SU-DHL-6 (cell line): ENCODE data around the gene ARAP1.

Experiments
- H2AFZ ChIP-seq: fragments of 200-600 bp; sonication (generic); 2 replicates; pipeline ENCODE4 v1.6.1; 2014; ENCODE audit warnings: low read depth, mild to moderate bottlenecking, moderate library complexity, mixed read lengths, antibody characterized with exemption, low read length; ENCODE audit not compliant: severe bottlenecking
- H3F3A ChIP-seq: fragments of 200-600 bp; shearing (Covaris generic); 2 replicates; pipeline ENCODE4 v1.6.0; 2016; ENCODE audit warnings: antibody characterized with exemption, mild to moderate bottlenecking; ENCODE audit not compliant: insufficient read depth
- H3K27ac ChIP-seq: fragments of 200-600 bp; sonication (generic); 2 replicates; pipeline ENCODE4 v1.5.1; 2016; ENCODE audit warnings: low read depth, mild to moderate bottlenecking, low read length, moderate library complexity, mixed read lengths
- H3K27me3 ChIP-seq: fragments of 200-600 bp; sonication (generic), shearing (Covaris generic); 2 replicates; pipeline ENCODE4 v1.6.0; 2014; ENCODE audit warnings: mild to moderate bottlenecking, low read length
- H3K36me3 ChIP-seq: fragments of 200-600 bp; sonication (generic); 2 replicates; pipeline ENCODE4 v1.6.1; 2014; ENCODE audit warnings: mild to moderate bottlenecking, low read length, mixed read lengths
- H3K4me2 ChIP-seq: fragments of 300-600, 200-600 bp; shearing (Covaris generic), sonication (generic); 2 replicates; pipeline ENCODE4 v1.6.0; 2014; ENCODE audit warnings: low read length, low read depth, mild to moderate bottlenecking; ENCODE audit not compliant: poor library complexity, severe bottlenecking
- H3K4me3 ChIP-seq: fragments of 200-600 bp; sonication (generic); 2 replicates; pipeline ENCODE4 v1.5.1; 2014; ENCODE audit warnings: antibody characterized with exemption, low read length, mild to moderate bottlenecking, mixed read lengths; ENCODE audit not compliant: insufficient read depth, poor library complexity, severe bottlenecking
- H3K79me2 ChIP-seq: fragments of 200-600 bp; sonication (generic); 2 replicates; pipeline ENCODE4 v1.6.1; 2014; ENCODE audit warnings: mild to moderate bottlenecking, low read length, moderate library complexity; ENCODE audit not compliant: insufficient read depth
- H3K9ac ChIP-seq: fragments of 200-600 bp; sonication (generic); 2 replicates; pipeline ENCODE4 v1.7.0; 2014; ENCODE audit warnings: mild to moderate bottlenecking, low read length
- H3K9me2 ChIP-seq: fragments of 200-600 bp; sonication (generic); replicated peaks from 2 replicates; pipeline ENCODE4 v1.6.1; 2014; ENCODE audit warnings: low read length; ENCODE audit not compliant: insufficient read depth
- H3K9me3 ChIP-seq: fragments of 200-600 bp; sonication (generic); 2 replicates; pipeline ENCODE4 v1.6.1; 2014; ENCODE audit warnings: low read length, mixed read lengths; ENCODE audit not compliant: insufficient read depth
- H4K20me1 ChIP-seq: fragments of 200-600 bp; sonication (generic); 2 replicates; pipeline ENCODE4 v1.6.1; 2014; ENCODE audit warnings: low read depth, mild to moderate bottlenecking, antibody characterized with exemption, low read length, moderate library complexity, mixed read lengths
- CTCF ChIP-seq: fragments of 200-600 bp; sonication (generic); IDR thresholded peaks from one replicate; pipeline ENCODE4 v1.5.1; 2017; ENCODE audit warnings: antibody characterized with exemption, mild to moderate bottlenecking, low read length, moderate library complexity; ENCODE audit not compliant: insufficient read depth, poor library complexity, severe bottlenecking
- EZH2phosphoT487 ChIP-seq: fragments of 200-600 bp; sonication (generic), shearing (Covaris generic); conservative IDR thresholded peaks from 2 replicates; pipeline ENCODE4 v1.6.1; 2018; ENCODE audit warnings: mild to moderate bottlenecking, antibody characterized with exemption, low read length, moderate library complexity, mixed read lengths

ARAP1 gene

GRCh38 chr11:72770799-72771198, 18.6 kb upstream of the ARAP1 start:
- TF ChIP-seq CTCF (no peak), EZH2phosphoT487 (no peak)
- H3K79me2 ChIP-seq, result no peaks in the 10 kb centered on the region

GRCh38 chr11:72769680-72770079, 17.5 kb upstream of the ARAP1 start:
- no peak overlapping the region for H3K27ac ChIP-seq
- no peak overlapping the region for H2AFZ ChIP-seq
- H3F3A ChIP-seq, result no peaks in the 10 kb centered on the region
- H3K9ac ChIP-seq, result no peak overlapping the region
- H3K79me2 ChIP-seq, result no peaks in the 10 kb centered on the region
- H3K36me3 ChIP-seq, result no peaks in the 10 kb centered on the region
- TF ChIP-seq EZH2phosphoT487 (no peak), CTCF (no peak)
- H3K9me3 ChIP-seq, result no peaks in the 10 kb centered on the region
- H4K20me1 ChIP-seq, result no peaks in the 10 kb centered on the region
- H3K27me3 ChIP-seq, result no peaks in the 10 kb centered on the region
- no peak overlapping the region for H3K4me3 ChIP-seq
- H3K4me2 ChIP-seq, result no peak overlapping the region
- no peaks in the 10 kb centered on the region for H3K9me2 ChIP-seq

More at GRCh38 chr11:72770799-72771198, 18.6 kb upstream of the ARAP1 start:
- Histone ChIP-seq H3K36me3 (no peaks in the 10 kb centered on the region), H3F3A (no peaks in the 10 kb centered on the region), H2AFZ (no peak overlapping the region), H3K4me3 (no peak overlapping the region), H3K4me2 (no peak overlapping the region), H4K20me1 (no peaks in the 10 kb centered on the region), H3K9ac (no peak overlapping the region), H3K27me3 (no peaks in the 10 kb centered on the region), H3K9me2 (no peaks in the 10 kb centered on the region), H3K27ac (no peak overlapping the region), H3K9me3 (no peaks in the 10 kb centered on the region)

GRCh38 chr11:72768581-72768980, 16.4 kb upstream of the ARAP1 start:
- TF ChIP-seq CTCF, result no peak
- TF ChIP-seq EZH2phosphoT487, result no peak

More at GRCh38 chr11:72768581-72768980, 16.4 kb upstream of the ARAP1 start:
- Histone ChIP-seq H3K4me2 (no peak overlapping the region), H2AFZ (no peak overlapping the region), H4K20me1 (no peaks in the 10 kb centered on the region), H3F3A (no peaks in the 10 kb centered on the region), H3K27me3 (no peaks in the 10 kb centered on the region), H3K9ac (no peak overlapping the region), H3K27ac (no peak overlapping the region), H3K9me2 (no peaks in the 10 kb centered on the region), H3K36me3 (no peaks in the 10 kb centered on the region), H3K9me3 (no peaks in the 10 kb centered on the region), H3K79me2 (no peaks in the 10 kb centered on the region), H3K4me3 (no peak overlapping the region)
